K562 (cell line): Measurements from ENCODE around the gene CTSZ. TPM values are rescaled to one million over a fixed set of nuclear protein-coding genes. Genes with fewer than 3 reads are reported as not detected.

Experiments used
- ATAC-seq: fragments of 200-7000 bp; cut with Tn5 transposase; 3 replicates; pipeline ENCODE4 v1.9.1; 2020; ENCODE audit warnings: moderate library complexity
- BruUV-seq: library from RNA; stranded (reverse); fragments of 400-500 nt; replicated peaks from 2 replicates; lab custom pipeline; 2021; lab: Mats Ljungman, UMichigan
- CTCF ChIA-PET: fragments of 300-600 bp; formaldehyde crosslinking; extraction: SDS; loops from one replicate; lab custom pipeline; 2021; ENCODE audit warnings: low intra/inter-chr PET ratio; lab: Yijun Ruan, JAX
- POLR2A ChIA-PET: fragments of 300-600, 350-650 bp; sonication (Branson Sonifier 250); formaldehyde crosslinking; extraction: SDS; loops from one replicate; lab custom pipeline; 2021; ENCODE audit warnings: antibody characterized with exemption, inconsistent platforms; lab: Yijun Ruan, JAX
- DNase-seq, 4 experiments: peaks; one replicate each; pipeline versions ENCODE4 v3.0.0 to v3.0.0-alpha.2; 2011 to 2018; ENCODE audit warnings: low spot score in 3 of 4, mixed read lengths in 3 of 4; ENCODE audit errors: extremely low read depth in 1 of 4
- FAIRE-seq: peaks from 2 replicates; lab custom pipeline; 2011; peaks lifted over from hg19 to GRCh38; lab: Jason Lieb, UNC
- H2AFZ ChIP-seq: 2 replicates; pipeline ENCODE4 v1.6.0; 2011; ENCODE audit warnings: low read depth, low read length, control low read depth, inconsistent platforms
- H3K27ac ChIP-seq: fragments of 200-600 bp; 3 replicates; pipeline ENCODE4 v1.8.0; 2011; ENCODE audit warnings: low read depth, mild to moderate bottlenecking, control low read depth, inconsistent platforms, low read length, moderate library complexity, mixed read lengths; ENCODE audit errors: extremely low read depth
- H3K27me3 ChIP-seq, 2 experiments: fragments of 300-600 bp in 1 of 2; 2 replicates in 1 of 2; 3 replicates in 1 of 2; pipeline versions ENCODE4 v1.6.0 to v1.8.0; 2011; ENCODE audit warnings: inconsistent platforms in 2 of 2, low read length in 2 of 2, mild to moderate bottlenecking in 1 of 2, mixed read lengths in 1 of 2, moderate library complexity in 1 of 2; ENCODE audit not compliant: control insufficient read depth in 2 of 2, insufficient read depth in 2 of 2
- H3K36me3 ChIP-seq: fragments of 300-600 bp; 3 replicates; pipeline ENCODE4 v1.8.0; 2011; ENCODE audit warnings: mild to moderate bottlenecking, low read length, inconsistent platforms; ENCODE audit not compliant: control insufficient read depth, insufficient read depth
- H3K4me1 ChIP-seq, 2 experiments: fragments of 200-600 bp in 1 of 2; replicated peaks in 1 of 2; 2 replicates in 1 of 2; 3 replicates in 1 of 2; pipeline versions ENCODE4 v1.5.1 to v1.8.0; 2011; ENCODE audit warnings: inconsistent platforms in 2 of 2, low read length in 2 of 2, mild to moderate bottlenecking in 1 of 2, mixed read lengths in 1 of 2, moderate library complexity in 1 of 2; ENCODE audit not compliant: control insufficient read depth in 2 of 2, insufficient read depth in 2 of 2
- H3K4me2 ChIP-seq: 2 replicates; pipeline ENCODE4 v1.6.1; 2011; ENCODE audit warnings: low read length, control low read depth, inconsistent platforms, mixed read lengths; ENCODE audit not compliant: insufficient read depth
- H3K4me3 ChIP-seq: fragments of 200-600 bp; sonication (generic), shearing (Covaris generic); 2 replicates; pipeline ENCODE4 v1.5.1; 2016; ENCODE audit warnings: control low read depth, inconsistent platforms
- H3K79me2 ChIP-seq: fragments of 200-600 bp; 3 replicates; pipeline ENCODE4 v1.8.0; 2011; ENCODE audit warnings: low read length, inconsistent platforms; ENCODE audit not compliant: control insufficient read depth, insufficient read depth
- H3K9ac ChIP-seq, 2 experiments: 2 replicates each; pipeline versions ENCODE4 v1.6.0 to v1.6.1; 2011; ENCODE audit warnings: low read depth in 2 of 2, low read length in 2 of 2, control low read depth in 1 of 2, inconsistent platforms in 1 of 2, mild to moderate bottlenecking in 1 of 2, mixed read lengths in 1 of 2; ENCODE audit not compliant: insufficient read depth in 1 of 2
- H3K9me1 ChIP-seq: one replicate; pipeline ENCODE4 v1.6.0; 2011; ENCODE audit warnings: inconsistent platforms, mild to moderate bottlenecking, low read length, moderate library complexity; ENCODE audit not compliant: control insufficient read depth, insufficient read depth
- H3K9me3 ChIP-seq: replicated peaks from 2 replicates; pipeline ENCODE4 v1.5.1; 2011; ENCODE audit warnings: low read depth, low read length, inconsistent platforms; ENCODE audit not compliant: control insufficient read depth, insufficient read depth
- H4K20me1 ChIP-seq: replicated peaks from 2 replicates; pipeline ENCODE4 v1.6.1; 2011; ENCODE audit warnings: low read length, inconsistent platforms, mixed read lengths; ENCODE audit not compliant: control insufficient read depth, insufficient read depth
- CAMTA2 ChIP-seq: fragments of 250-450 bp; sonication (Bioruptor Pico); conservative IDR thresholded peaks from 2 replicates; pipeline ENCODE4 v1.5.1; 2022
- ELF1 ChIP-seq: fragments of 200-800 bp; sonication (Bioruptor generic); IDR thresholded peaks from 2 replicates; pipeline ENCODE4 v1.6.1; 2016; ENCODE audit warnings: missing genetic modification characterization, missing compliant biosample characterization
- ERF ChIP-seq: fragments of 450-650 bp; formaldehyde crosslinking; IDR thresholded peaks from 2 replicates; pipeline ENCODE4 v1.4.0; 2020; ENCODE audit warnings: mild to moderate bottlenecking, mixed read lengths
- ETS1 ChIP-seq: conservative IDR thresholded peaks from 2 replicates; pipeline ENCODE4 v1.6.1; 2011; ENCODE audit warnings: low read depth, mild to moderate bottlenecking, low read length; ENCODE audit not compliant: control insufficient read depth
- HINFP ChIP-seq: fragments of 450-650 bp; conservative IDR thresholded peaks from 2 replicates; pipeline ENCODE4 v1.6.1; 2016; ENCODE audit warnings: missing genetic modification characterization, low read depth, mild to moderate bottlenecking, control low read depth, missing compliant biosample characterization
- JUNB ChIP-seq: fragments of 450-650 bp; formaldehyde crosslinking; conservative IDR thresholded peaks from 2 replicates; pipeline ENCODE4 v1.4.0; 2020; ENCODE audit warnings: mild to moderate bottlenecking
- KAT8 ChIP-seq: fragments of 450-650 bp; IDR thresholded peaks from 2 replicates; pipeline ENCODE4 v1.6.1; 2016; ENCODE audit warnings: low read depth, mild to moderate bottlenecking
- NFXL1 ChIP-seq: fragments of 450-650 bp; formaldehyde crosslinking; IDR thresholded peaks from 2 replicates; pipeline ENCODE4 v1.4.0; 2021; ENCODE audit warnings: mild to moderate bottlenecking
- NR0B1 ChIP-seq: fragments of 450-650 bp; IDR thresholded peaks from one replicate; pipeline ENCODE4 v1.6.1; 2018; ENCODE audit warnings: mild to moderate bottlenecking, moderate library complexity; ENCODE audit not compliant: partially characterized antibody
- SMAD1 ChIP-seq: fragments of 150-350 bp; IDR thresholded peaks from 2 replicates; pipeline ENCODE4 v1.6.1; 2014; ENCODE audit warnings: low read length, low read depth; ENCODE audit not compliant: partially characterized antibody
- U2AF1 ChIP-seq: fragments of 200-400 bp; formaldehyde crosslinking; optimal IDR thresholded peaks from 2 replicates; pipeline ENCODE3; 2017; ENCODE audit warnings: mild to moderate bottlenecking, low read depth, low read length, moderate library complexity
- ZNF197 ChIP-seq: fragments of 200-800 bp; sonication (Bioruptor generic); IDR thresholded peaks from 2 replicates; pipeline ENCODE4 v1.6.1; 2016; ENCODE audit warnings: low read depth, missing genetic modification characterization, missing compliant biosample characterization
- ZNF282 ChIP-seq: sonication (generic); formaldehyde crosslinking; IDR thresholded peaks from 2 replicates; pipeline ENCODE4 v1.8.1; 2023; ENCODE audit warnings: missing genetic modification reagents
- WGBS: fragments of 100-300 bp; shearing (Covaris generic); methylation state at CpG from one replicate; pipeline ENCODE4 v1.1.6; 2016; ENCODE audit warnings: low coverage, mixed read lengths; ENCODE audit not compliant: insufficient coverage; ENCODE audit errors: missing lambda C conversion rate; 5-methylcytosine and 5-hydroxymethylcytosine counted together
- in situ Hi-C: fragments of 300-500 bp; cut with MboI; formaldehyde crosslinking; loops from 4 replicates; pipeline ENCODE4 v1.15.0; 2018; ENCODE audit warnings: inconsistent platforms, mixed read lengths
- intact Hi-C: fragments of 100-400 bp; cut with micrococcal nuclease; formaldehyde crosslinking; loops from 2 replicates; pipeline ENCODE4 v1.14.2; 2022
- polyA plus RNA-seq, 8 experiments: library from polyadenylated mRNA; depleted of rRNA in 4 of 8; stranded (reverse) in 5 of 8; unstranded in 3 of 8; fragments of >200 nt; fragmentation: Nextera tagmentation in 2 of 8; fragmentation: Illumina TruSeq in 1 of 8; extraction: Ambion mirVana in 2 of 8; extraction: Trizol in 1 of 8; gene quantifications; 2 replicates each; pipeline versions ENCODE4 v1.2.1 to v1.2.3, GENCODE V29; 2011 to 2014; ENCODE audit warnings: inconsistent platforms in 1 of 8, missing spikeins in 1 of 8
- total RNA-seq, 7 experiments: library from RNA; depleted of rRNA in 6 of 7; stranded (reverse); fragments of >200 nt in 6 of 7; fragmentation: Illumina TruSeq in 2 of 7; extraction: Trizol in 2 of 7; gene quantifications; 2 replicates each; pipeline versions ENCODE4 v1.2.1 to v1.2.3, GENCODE V29; 2011 to 2021; ENCODE audit warnings: low replicate concordance in 1 of 7

CTSZ gene
- total and polyA plus RNA-seq, 9 of the 15 experiments (the other 6 are each of a cell fraction or from before 2014, with no cell fraction given): 1.6 to 143 (median 82.8) TPM

- no peak overlapping the region for H3K4me3 ChIP-seq
- ChIA-PET CTCF (no interaction called here), POLR2A (interaction anchor here (0.7 kb wide), 1 partner anchor 35 kb away, joined by 3 read pairs; no protein-coding TSS in a partner anchor)
- intact Hi-C loops (no loop called here), in situ Hi-C loops (no loop called here)
- DNase-seq: no peak
- H3K9me1 ChIP-seq: no peaks in the 10 kb centered on the region
- BruUV-seq: no TSS peak
- 85% methylated on average over 4 of the region's 4 CpGs for WGBS
- peaks cover 86% of the 10 kb centered on the region for H3K36me3 ChIP-seq
- H3K27me3 ChIP-seq: no peaks in the 10 kb centered on the region
- H3K27ac ChIP-seq: no peak overlapping the region
- no peak overlapping the region; a peak in 1 of 4 replicates for H3K9ac ChIP-seq
- no peak for ATAC-seq
- H3K4me1 ChIP-seq: peaks cover 25 to 28% of the 10 kb centered on the region in 2 experiments
- H3K4me2 ChIP-seq: no peak overlapping the region
- FAIRE-seq: no peak
- H3K79me2 ChIP-seq: peaks cover 95% of the 10 kb centered on the region
- no peaks in the 10 kb centered on the region; the same call in 1 of the 2 replicates for H4K20me1 ChIP-seq
- no peak overlapping the region for H2AFZ ChIP-seq
- TF ChIP-seq ETS1: no peak
- no peak for TF ChIP-seq ZNF197
- TF ChIP-seq U2AF1: no peak
- TF ChIP-seq ELF1: no peak
- TF ChIP-seq HINFP (tag): no peak
- no peak for TF ChIP-seq JUNB (CRISPR knock-in tag)
- TF ChIP-seq CAMTA2: no peak
- TF ChIP-seq SMAD1: no peak
- TF ChIP-seq KAT8: no peak
- no peak for TF ChIP-seq NFXL1 (CRISPR knock-in tag)
- TF ChIP-seq ZNF282 (CRISPR knock-in tag): no peak
- no peak for TF ChIP-seq ERF
- no peak for TF ChIP-seq NR0B1
- TF ChIP-seq, all 486 proteins: peak for 0
- H3K9me3 ChIP-seq: no peaks in the 10 kb centered on the region
Measured at GRCh38 chr20:59025511-59025910, 18.5 kb upstream of the CTSZ start.
